ENCODE measurements around the gene CALD1.
A peak's percentile ranks its signal among the peaks of the same experiment; 100 is the strongest.
"Not testable (repeated sequence)": the region's sequence is repeated elsewhere in the genome, so short reads cannot be mapped to it uniquely, and the experiment has no call there.

The CALD1 gene

DNA sequence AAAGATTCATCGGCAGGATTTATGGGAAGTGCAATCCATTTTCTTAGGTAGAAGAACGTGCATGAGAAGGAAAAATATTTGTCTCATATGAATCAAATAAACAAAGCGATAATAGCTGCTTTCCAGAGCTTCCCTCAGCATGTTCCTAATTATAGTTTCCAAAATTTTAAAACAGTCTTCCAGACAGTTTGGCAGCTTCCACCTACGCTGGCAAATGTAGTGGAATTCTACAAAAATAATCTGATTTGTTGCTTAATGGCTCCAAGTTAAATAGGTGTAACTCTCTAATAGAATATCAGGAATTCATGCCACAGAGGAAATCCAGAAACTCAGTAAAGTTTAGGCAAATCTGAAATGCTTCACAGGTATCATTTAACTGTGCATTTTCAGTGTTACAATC, 183.6 kb downstream of the CALD1 start:
- DNase-seq, result no peak

DNA sequence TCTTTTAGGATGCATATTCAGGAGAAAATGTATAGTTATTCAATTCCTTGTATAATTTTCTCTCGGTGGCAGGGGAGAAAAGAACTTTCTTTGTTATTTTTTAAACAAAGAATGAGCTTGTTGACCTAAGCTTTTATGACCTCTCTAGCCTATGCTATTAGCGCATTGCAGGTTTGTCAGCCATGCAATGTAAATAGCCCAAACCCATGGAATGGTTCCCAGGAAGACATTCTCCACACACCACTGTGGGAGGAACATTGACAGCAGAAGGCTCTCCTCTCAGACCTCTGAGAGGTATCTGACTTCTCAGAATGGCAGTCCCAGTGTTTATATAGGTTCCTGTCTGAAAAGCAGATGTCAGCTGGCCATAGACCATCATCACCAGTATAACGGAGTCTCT, 187.3 kb downstream of the CALD1 start:
- DNase-seq, result no peak

DNA sequence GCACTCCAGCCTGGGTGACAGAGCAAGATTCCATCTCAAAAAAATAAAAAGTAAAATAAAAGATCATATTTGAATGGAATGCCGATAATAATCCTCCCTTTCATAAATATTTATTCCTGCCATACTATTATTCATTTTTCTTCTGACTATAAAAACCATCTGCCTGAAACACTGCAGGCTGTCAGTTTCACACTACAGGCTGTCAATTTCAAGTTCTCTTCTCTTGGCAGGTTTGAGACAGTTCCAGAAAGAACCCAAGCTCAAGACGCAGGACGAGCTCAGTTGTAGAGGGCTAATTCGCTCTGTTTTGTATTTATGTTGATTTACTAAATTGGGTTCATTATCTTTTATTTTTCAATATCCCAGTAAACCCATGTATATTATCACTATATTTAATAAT, 188.7 kb downstream of the CALD1 start:
- DNase-seq, result no peak

DNA sequence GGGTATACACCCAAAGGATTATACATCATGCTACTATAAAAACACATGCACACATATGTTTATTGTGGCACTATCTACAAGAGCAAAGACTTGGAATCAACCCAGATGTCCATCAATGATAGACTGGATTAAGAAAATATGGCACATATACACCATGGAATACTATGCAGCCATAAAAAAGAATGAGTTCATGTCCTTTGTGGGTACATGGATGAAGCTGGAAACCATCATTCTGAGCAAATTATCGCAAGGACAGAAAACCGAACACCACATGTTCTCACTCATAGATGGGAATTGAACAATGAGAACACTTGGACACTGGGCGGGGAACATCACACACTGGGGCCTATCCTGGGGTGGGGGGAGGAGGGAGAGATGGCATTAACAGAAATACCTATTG, 202.2 kb downstream of the CALD1 start:
- not testable (repeated sequence) for DNase-seq

DNA sequence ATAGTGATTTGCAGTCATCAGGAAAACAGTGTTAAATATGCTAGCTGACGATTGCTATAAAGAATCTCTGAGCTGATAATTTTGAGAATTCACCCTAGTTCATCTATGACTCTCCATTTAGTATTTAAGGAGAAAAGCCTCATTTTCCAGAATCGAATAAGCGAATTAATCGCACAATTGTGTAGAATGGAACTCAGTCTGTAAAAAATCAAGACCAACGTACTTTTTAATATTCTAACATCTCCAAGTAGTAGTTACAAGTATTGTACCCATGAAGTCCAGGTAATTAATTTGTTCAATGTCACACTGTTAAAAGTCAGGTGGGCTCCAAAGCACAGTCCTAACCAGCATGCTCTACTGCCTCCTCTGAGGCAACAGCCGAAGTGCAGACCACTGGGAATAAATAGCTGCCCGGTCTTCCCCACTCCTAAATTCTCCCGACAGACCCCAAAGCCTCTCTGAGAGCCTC, 206.5 kb downstream of the CALD1 start:
- no peak for DNase-seq

DNA sequence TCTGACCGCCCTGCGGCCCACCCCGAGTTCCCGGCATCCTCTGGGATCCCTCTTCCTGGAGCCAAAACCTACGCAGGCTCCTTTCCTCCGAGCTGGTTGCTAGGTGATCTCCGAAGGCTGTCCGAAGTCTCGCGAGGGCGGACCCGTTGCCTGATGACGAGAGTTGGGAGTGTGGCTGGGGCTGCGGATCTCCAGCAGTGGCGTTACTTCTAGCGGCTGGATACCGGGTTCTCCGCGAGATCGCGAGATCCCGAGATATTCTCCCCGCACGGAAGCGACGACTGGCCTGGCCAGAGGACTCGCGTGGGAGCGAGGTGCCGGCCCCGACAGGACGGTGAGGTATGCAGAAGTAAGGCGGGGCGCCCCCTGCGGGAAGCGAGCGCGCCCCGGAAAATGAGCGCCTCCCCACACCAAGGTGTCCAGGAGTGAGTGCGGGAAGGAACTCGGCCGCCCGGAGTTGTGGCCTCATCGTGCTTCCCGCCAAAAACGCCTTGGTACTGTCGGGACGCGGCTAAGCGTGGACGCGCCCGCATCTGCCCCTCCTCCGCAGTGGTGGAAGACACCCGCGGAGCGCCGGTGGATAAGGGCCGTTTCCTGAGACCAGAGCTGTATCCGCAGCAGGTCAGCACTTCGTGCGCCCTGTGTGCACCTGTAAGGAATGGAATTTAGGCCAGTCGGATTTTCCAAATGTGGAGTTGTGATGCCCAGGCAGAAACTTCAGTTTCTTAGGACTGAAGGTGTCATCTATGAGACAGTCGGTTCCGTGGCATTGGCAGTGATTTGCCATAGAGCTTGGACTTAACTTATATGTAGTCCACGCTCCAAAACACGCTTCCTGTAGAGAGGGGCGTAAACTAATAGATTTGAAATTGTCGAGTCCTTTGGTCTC, 207.2 kb downstream of the CALD1 start, which contains the start of gene AGBL3:
Gene AGBL3, plus strand, starts transcription at position 146 of the 889 bp plus-strand sequence. CDS start 1,426 bp downstream, outside the sequence.
- DNase-seq, result peak; percentile 90

DNA sequence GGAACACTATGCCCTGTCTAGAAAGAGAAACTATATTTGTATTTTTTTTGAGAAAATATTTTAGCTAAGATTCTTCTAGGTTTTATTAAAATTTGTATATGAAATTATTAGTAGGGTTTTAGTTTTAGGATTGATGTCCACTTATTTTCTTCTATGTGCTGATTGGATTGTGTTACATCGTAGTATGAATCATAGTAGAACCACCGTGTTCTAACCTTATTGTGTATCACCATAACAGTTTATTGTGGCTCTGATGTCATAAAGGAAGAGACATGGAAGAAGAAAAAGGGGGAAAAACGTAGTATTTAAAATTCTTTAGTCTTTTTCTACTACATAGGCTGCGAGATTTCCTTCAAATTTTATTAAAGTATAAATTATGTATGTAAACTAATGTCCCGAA, 208.7 kb downstream of the CALD1 start:
- no peak for DNase-seq

DNA sequence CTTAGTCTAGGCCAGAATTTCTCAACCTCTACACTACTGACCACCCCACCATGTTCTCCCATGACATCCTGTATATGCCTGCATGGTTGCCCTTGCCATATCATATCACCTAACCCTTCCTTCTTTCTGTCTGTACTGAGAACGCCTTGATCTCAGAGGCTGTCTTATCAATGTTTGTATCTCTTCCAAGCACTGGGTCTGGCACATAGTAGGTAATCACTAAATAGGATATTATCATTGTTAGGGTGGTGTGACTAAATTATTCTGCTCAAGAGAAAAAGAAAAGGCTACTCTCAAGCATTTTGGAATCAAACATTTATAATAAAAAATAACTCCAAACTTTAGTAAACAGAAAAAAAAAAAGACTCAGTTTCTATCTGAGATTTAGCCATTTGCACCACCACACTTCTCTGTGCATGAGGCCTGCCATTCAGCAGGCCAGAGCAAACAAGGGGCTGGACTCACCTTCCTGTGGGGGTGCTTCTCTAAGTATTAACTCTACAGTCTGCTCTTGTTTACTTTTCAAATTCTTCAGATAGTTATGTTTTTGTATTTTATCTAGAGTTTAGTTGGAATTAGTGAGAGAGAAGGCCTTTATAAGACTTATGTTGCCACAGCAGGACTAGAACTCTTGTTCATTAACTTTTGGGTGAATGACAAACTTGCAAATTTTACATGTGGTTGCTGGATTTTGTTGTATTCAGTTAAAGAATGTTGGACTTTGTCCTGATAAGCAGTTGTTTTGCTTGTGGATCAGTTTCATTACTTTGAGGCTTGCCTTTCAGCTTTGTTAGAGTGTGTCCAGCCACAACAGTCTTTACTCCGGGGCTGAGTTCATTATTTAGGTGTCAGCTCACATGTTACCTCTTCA, 212.3 kb downstream of the CALD1 start:
- DNase-seq, result no peak

DNA sequence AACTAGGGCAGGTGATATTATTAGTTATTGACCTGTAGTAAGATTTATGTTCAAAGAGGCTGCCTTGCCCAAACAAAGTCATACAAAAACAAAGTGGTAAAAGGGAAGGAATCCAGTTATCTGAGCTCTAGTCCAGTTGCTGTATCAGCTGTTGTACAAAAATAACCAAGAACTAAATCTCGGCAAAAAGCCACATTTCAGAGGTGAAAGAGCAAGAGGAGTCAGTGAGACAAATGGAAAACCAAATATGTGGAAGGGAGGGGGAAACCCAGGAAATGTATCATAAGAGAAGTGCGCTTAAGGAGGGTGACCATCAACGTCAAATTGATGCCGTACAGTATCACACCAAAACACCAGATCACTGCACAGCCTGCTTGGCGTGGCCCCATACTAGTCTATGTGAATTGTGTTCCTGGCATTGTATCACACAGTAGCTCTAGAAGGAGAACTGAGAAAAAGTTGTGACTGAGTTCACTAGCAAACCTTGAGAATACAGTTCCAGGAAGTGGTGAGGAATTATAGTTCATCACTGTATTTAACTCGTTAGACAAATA, 213.3 kb downstream of the CALD1 start:
- no peak for DNase-seq

DNA sequence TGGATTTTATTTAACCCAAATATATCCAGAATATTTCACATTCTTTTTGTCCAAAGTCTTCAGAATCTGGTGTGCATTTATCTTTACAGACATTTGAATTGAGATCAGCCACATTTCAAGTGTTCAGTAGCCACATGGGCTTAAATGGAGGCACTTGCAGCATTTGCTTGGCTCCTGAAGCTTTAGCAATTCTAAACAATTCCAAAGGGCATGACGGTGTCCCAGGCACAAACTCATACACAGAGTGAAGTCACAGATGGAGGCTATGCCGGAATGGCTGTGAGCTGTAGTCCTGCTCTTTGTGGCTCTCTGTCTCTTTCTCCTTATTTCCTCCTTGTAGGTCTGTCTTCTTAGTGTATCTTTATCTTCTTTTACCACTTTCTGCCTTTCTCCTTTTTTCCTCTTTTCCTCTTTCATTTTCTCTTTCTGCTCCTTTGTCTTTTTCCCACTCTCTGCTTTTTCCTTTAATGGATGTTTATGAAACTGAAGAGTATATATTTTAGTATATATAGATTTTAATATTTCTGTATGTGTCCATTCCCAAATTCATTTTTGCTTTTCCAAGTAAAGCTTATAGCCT, 214.5 kb downstream of the CALD1 start:
- DNase-seq, result no peak

DNA sequence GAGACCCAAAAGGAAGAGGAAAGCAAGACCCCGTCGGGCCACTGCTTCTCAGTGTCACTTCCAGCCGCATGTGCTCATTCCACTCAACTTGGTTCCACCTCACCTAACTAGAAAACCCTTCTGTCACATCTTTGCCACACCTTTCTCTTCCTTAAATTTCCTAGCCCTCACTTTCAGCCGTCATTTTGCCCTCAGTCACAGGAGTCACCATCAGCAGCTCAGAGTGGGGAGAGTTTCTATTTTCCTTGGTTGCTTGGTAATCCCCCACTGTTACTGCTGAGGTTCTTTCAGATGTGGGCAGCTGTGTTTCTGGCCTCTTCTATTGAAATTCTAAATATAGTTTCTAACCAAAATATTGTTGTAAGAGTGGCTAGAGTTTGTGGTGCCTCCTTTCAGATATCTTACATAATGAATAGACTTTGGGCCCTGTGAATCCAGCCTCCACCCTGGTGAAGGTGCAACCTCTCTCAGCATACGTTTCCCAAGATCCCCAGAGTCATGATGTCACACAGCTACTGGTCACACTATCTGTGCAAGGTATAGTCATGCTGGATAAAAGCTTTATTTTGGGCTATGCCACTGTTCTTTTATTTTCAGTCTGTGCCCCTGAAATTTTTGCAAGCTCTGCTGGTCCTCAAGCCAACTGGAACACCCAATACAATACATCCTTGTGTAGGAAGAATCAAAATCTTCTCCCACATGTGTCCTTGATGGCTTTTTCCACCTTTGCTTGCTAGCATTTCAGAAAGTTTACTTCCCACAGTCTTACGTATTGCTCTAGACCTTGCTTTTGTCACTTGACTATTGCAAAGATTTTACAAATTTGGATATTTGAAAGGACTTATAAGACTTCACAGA, 216.0 kb downstream of the CALD1 start:
- no peak for DNase-seq

DNA sequence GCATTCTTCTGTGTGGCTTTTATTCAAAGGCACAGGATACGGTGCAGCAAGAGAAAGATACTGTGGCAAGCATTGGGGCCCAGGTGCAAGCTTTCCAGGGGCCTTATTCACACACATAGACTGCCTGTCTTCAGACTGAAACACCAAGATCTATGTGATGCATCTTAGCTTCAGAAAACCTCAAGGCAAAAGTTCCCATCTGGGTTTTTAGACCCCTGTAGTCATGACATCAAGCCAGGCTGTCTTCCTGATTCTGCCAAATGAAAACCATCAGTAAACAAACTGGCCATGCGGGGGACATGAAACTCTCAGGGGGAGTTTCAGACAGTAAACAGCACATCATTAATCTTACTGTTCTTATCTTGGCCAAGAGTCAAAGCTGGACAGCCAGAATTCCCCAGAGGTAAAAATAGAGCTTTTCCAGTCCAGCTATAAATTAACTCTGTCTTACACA, 216.7 kb downstream of the CALD1 start:
- DNase-seq, result no peak

DNA sequence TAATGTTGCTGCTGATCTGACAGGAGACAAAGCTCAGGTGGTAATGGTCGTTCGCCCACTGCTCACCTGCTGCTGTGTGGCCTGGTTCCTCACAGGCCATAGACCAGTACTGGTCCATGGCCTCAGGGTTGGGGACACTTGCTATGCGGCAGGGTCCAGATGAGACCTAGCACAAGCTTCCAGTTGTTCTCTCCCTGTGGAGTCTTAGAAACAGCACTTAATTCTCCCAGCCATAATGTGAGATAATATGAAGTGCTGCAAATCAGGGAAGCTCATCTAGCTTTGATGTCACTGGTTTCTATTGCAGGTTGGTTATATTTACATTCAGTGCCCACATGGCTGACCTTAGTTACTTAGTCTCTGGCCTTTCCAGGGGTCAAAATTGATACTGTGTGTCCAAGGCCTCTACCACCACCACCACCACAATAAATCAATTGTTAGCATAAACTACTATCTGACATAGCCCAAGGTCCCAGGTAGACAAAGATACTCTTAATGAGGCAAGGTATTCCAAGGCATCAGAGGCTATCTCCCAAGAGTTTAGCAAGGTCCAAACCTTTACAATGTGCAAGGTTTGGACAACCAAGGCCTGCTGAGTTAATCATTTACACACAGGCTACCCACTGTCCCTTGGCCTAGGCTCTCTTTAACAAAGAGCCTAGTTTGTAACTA, 217.9 kb downstream of the CALD1 start:
- no peak for DNase-seq

DNA sequence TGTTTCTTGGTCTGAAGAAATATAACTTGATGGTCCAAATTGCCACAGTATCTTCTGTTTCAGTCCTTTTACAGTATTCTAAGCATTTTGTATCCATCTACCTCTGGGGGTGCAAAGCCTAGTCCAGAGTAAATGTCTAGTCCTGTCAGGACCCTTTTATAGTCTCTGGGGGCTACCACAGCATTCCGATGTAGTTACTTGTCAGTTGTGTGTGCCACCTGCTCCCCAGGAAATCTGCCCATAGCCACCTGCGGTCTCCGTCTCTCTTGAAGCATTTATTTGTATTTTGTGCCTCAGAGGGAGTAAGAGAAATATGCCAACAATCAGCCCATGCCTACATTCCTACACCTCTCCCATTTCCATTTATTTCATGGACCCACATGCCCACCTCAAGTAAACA, 219.7 kb downstream of the CALD1 start:
- no peak for DNase-seq

DNA sequence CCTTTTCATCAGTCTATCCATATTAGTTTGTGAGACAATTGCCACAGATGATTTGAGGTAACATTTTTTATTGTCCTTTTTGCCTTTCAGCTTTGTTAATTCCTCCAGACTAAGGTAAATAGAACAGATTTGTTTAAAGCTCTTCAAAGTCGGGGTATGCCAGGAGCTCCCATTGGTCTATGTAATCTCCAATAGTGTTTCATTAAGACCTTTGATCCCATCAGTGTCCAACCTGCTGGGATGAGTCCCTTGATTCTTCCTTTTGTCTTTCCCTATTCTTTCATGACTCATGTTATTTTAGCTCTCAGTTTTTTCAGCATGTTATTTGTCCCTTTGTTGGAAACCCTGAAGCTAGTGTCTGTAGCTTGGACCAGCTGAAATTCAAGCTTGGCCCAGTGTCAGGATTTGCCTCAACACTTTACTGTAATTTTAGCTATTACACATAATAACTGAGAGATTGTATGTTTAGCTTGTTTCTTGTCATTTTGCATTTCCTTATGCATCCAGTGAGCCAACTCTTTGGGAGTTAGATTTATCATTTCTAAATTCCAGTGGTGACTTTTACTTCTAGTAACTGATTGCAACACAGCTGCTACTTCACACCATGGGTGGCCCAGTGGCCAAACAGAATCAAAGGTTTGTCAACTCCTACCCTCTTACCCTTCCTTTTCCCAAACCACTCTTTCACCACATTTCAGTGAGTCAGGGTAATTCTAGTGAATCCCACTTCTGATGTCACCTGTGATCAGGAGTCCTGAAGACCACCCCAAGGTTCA, 222.1 kb downstream of the CALD1 start:
- DNase-seq, result no peak

DNA sequence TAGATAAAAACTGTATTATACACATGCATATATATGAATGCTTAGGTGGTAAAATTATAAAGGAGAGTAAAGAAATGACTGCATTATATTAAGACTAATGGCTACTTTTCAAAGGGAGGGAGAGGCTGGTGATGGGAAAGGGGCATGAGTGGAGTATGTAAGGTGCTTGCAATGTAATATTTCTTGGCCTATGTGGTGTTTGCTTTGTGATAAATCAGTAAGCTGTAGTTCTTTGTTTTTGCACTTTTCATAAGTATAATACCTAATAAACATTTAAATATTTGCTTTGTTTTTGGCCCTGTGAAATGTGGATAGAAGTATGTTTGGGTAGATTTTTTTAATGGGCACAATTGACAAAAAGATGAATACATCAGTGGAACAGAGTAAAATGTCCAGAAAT, 232.8 kb downstream of the CALD1 start:
- no peak for DNase-seq

All from activated CD4-positive, CD25-positive, alpha-beta regulatory T cell treated with anti-CD3 and anti-CD28 coated beads, Interleukin-2, amount 50 U/mL, for 72 hours (primary cell).